NB4 (cell line): Measurements from ENCODE around the gene YAP1.
"Not testable (repeated sequence)": the region's sequence is repeated elsewhere in the genome, so short reads cannot be mapped to it uniquely, and the experiment has no call there.

Experiments used
- DNase-seq: peaks from one replicate; pipeline ENCODE4 v3.0.0; 2010; ENCODE audit warnings: low read depth
- H3K4me3 ChIP-seq: one replicate; pipeline ENCODE4 v1.5.1; 2011; ENCODE audit warnings: mild to moderate bottlenecking, low read depth, low read length, moderate library complexity
- MYC ChIP-seq: IDR thresholded peaks from 2 replicates; pipeline ENCODE4 v1.6.1; 2011; ENCODE audit warnings: low read depth, low read length
- POLR2A ChIP-seq: IDR thresholded peaks from 2 replicates; pipeline ENCODE4 v1.6.1; 2011; ENCODE audit warnings: mild to moderate bottlenecking; ENCODE audit not compliant: insufficient read length; ENCODE audit errors: extremely low read depth
- TF ChIP-seq, protein P1 (sequence below): IDR thresholded peaks from 2 replicates; pipeline ENCODE4 v1.6.1; 2011; ENCODE audit warnings: low read depth, low read length
- TF ChIP-seq, protein P2 (sequence below): IDR thresholded peaks from one replicate; pipeline ENCODE4 v1.5.1; 2012; ENCODE audit warnings: low read depth, low read length

The YAP1 gene

DNA sequence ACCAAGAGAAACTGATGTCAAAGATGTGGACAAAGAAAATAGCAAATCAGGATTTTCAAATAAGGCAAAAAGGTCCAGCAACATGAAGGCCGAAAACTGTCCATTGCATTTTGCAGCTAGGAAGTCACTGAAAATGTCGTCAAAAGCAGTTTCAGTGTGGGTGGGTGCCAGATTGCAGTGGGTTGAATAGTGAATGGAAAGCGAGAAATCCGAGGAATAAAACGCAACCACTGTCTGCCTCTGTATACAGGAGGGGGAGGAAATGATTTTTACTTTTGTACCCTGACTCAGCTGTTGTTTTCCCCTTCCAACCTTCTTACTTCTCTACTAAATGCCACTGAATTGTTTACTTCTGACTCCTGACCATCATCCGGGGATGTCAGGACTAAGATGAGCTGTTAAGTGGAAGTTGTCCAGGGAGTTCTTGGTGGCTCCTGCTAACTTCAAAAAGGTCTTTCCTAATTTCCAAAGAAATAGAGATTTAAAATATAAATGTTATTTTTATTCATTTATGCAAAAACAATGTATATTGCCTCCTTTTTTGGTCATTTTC, 142.2 kb downstream of the YAP1 start:
- H3K4me3 ChIP-seq, result no peak overlapping the region
- no peak for DNase-seq
- TF ChIP-seq MYC (no peak), POLR2A (no peak)
- TF ChIP-seq, protein P1, sequence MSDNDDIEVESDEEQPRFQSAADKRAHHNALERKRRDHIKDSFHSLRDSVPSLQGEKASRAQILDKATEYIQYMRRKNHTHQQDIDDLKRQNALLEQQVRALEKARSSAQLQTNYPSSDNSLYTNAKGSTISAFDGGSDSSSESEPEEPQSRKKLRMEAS, result no peak

DNA sequence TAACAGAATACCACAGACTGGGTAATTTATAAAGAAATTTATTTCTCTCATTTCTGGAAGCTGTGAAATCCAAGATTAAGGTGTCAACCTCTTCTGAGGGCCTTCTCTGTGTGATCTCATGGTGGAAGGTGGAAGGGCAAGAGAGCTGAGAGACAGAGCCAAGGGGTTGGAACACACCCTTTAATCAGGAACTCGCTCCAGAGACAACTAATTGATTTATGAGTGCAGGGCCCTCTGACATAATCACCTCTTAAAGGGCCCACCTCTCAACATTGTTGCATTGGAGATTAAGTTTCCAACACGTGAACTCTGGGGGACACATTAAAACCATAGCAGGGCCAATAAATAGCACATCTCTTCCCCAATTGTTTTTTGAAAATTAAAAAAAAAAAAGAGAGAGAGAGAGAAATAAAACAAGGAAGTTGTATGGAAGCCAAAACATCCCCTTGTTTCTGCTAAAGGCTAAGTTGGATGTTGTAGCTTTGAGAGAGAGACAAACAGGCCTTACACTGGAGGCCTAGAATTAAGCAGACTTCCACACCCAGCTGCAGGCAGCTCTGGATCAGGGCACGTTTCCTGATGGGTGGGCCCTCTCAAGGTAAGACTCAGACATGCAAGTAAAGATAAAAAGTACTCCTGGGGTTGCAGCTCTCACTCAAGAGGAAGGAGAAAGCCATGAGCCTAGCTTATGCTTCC, 142.9 kb downstream of the YAP1 start:
- no peak for DNase-seq
- H3K4me3 ChIP-seq, result no peak overlapping the region
- no peak for TF ChIP-seq POLR2A
- TF ChIP-seq, protein P1, result no peak
- TF ChIP-seq, protein P2, sequence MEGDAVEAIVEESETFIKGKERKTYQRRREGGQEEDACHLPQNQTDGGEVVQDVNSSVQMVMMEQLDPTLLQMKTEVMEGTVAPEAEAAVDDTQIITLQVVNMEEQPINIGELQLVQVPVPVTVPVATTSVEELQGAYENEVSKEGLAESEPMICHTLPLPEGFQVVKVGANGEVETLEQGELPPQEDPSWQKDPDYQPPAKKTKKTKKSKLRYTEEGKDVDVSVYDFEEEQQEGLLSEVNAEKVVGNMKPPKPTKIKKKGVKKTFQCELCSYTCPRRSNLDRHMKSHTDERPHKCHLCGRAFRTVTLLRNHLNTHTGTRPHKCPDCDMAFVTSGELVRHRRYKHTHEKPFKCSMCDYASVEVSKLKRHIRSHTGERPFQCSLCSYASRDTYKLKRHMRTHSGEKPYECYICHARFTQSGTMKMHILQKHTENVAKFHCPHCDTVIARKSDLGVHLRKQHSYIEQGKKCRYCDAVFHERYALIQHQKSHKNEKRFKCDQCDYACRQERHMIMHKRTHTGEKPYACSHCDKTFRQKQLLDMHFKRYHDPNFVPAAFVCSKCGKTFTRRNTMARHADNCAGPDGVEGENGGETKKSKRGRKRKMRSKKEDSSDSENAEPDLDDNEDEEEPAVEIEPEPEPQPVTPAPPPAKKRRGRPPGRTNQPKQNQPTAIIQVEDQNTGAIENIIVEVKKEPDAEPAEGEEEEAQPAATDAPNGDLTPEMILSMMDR, result no peak
- TF ChIP-seq MYC, result no peak

DNA sequence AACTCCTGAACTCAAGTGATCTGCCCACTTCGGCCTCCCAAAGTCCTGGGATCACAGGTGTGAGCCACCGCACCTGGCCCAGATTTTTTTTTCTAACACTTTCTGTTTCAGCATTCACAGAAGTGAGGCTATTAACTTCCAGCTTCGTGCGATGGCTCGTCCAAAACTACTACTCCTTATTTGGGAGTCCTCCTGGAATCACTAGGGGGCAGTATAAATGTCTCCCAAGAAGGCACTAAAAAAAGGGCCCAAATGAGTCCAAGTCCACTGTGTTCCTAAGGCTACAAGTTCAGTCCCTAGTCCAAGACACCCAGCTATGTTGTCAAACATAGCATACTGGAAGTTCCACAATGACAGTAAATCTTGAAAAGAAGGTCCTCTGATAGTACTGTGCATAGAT, 143.8 kb downstream of the YAP1 start:
- no peak for TF ChIP-seq MYC
- TF ChIP-seq, protein P2, result peak; percentile 43
- no peak overlapping the region for H3K4me3 ChIP-seq
- DNase-seq, result peak; percentile 38

DNA sequence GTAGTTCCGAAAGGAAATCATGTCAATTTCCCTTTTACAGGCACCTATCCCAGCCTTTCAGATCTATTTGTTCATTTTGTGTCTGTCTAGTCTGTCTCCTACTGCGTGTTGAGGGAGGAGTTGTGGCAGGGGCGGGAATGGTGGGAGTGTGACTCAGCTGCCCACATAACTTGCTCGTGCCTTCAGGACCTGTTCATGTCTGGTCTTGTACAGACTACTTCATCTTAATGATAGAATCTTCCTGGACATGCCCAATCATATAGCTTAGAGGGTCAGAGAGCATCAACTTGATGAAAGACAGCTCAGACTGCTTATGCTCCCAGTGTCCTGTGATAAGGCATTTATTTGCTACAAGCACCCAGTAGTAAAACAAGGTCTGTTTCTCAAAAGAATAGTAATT, 146.0 kb downstream of the YAP1 start:
- no peak overlapping the region for H3K4me3 ChIP-seq
- no peak for DNase-seq
- TF ChIP-seq MYC (no peak), POLR2A (no peak)
- TF ChIP-seq, protein P2, result no peak
- TF ChIP-seq, protein P1, result no peak

DNA sequence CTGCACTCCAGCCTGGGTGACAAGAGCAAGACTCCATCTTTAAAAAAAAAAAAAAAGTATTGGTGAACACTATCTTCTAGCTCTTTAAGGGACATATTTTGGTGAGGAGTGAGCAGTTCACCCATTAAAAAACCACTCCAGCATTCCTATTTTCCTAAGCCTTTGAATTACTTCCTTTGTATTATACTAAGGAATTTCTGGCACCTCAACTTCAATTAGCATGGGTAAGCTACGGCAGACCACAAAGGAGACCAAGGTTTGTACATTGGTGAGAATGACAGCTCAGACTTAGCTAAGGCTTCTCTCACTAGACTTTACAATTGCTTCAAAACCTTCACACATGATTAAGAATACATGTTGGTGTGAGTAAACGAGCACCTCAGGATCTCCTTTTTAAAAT, 150.0 kb downstream of the YAP1 start:
- no peak overlapping the region for H3K4me3 ChIP-seq
- TF ChIP-seq POLR2A (no peak), MYC (no peak)
- TF ChIP-seq, protein P1, result no peak
- no peak for DNase-seq

DNA sequence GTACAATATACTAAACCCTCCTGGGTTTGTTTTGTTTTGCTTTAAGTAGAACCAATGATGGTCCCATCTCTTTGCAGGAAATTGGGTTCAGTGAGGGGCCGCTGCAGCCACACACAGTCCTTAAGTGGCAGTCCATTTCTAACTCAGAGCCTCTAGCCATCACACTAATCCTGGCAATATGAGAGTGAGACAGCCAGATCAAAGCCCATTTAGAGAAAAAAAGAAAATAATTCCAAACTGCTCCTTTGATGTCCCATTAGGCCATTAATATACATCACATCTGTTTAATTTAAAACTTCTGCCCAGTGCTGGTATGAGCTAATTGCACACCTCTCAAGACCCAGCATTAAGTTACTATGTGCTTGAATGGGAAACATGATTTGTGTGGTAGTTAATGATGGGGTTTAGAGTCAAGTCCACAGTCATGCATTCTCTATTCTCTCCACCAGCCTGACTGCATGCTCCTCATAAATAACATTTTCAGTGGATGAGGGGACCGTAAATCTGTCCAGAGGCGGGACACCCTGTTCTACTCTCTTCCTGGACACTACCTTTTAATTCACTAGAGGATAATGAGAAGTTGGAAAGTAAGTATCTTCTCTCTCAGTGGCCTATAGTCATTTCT, 153.2 kb downstream of the YAP1 start:
- no peak for DNase-seq
- no peak for TF ChIP-seq POLR2A
- TF ChIP-seq MYC, result no peak
- TF ChIP-seq, protein P2, result no peak
- TF ChIP-seq, protein P1, result no peak
- H3K4me3 ChIP-seq, result no peak overlapping the region

DNA sequence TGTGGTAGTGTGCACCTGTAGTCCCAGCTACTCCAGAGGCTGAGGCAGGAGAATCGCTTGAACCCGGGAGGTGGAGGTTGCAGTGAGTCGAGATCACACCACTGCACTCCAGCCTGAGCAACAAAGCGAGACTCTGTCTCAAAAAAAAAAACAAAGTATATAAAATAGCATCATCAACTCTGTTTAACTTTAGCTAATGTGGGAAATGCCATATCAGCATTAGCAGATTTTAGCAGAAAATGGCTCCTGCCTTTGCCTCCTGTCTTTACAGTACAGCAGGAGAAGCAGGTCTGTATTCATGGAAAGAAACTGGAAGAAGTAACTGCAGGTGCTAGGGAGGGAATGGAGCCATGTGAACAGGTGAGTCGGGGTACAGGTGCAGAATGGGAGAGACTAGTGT, 154.5 kb downstream of the YAP1 start:
- H3K4me3 ChIP-seq, DNase-seq: not testable (repeated sequence)
